Measurements from ENCODE around the gene SNRNP40. TPM values are rescaled to one million over a fixed set of nuclear protein-coding genes. Genes with fewer than 3 reads are reported as not detected.

SNRNP40 gene
- total RNA-seq, 1 donor from 2014 or later, result 68.0 TPM

GRCh38 chr1:31335007-31335406 is 38.4 kb upstream of the SNRNP40 start:
- no peak overlapping the region for H3K4me3 Mint-ChIP-seq (ENCODE audit: unreplicated experiment)
- TF ChIP-seq CTCF (IDR thresholded peaks at IDR 0.05; ENCODE audit: partially characterized antibody, unreplicated experiment), result no peak
- no peaks in the 10 kb centered on the region for H3K36me3 Mint-ChIP-seq (ENCODE audit: unreplicated experiment)
- no peak overlapping the region for H3K27ac Mint-ChIP-seq (ENCODE audit: unreplicated experiment)
- no peaks in the 10 kb centered on the region for H3K27me3 Mint-ChIP-seq (ENCODE audit: unreplicated experiment)
- H3K9me3 Mint-ChIP-seq (ENCODE audit: unreplicated experiment), result peaks cover 1% of the 10 kb centered on the region
- no peak for DNase-seq
- peaks cover 6% of the 10 kb centered on the region for H3K4me1 Mint-ChIP-seq (ENCODE audit: low read depth, unreplicated experiment)

GRCh38 chr1:31327381-31327780 is 30.8 kb upstream of the SNRNP40 start:
- no peaks in the 10 kb centered on the region for H3K27me3 Mint-ChIP-seq (ENCODE audit: unreplicated experiment)
- no peaks in the 10 kb centered on the region for H3K9me3 Mint-ChIP-seq (ENCODE audit: unreplicated experiment)
- no peaks in the 10 kb centered on the region for H3K36me3 Mint-ChIP-seq (ENCODE audit: unreplicated experiment)
- H3K27ac Mint-ChIP-seq (ENCODE audit: unreplicated experiment), result peak overlapping the region; percentile 45
- TF ChIP-seq CTCF (IDR thresholded peaks at IDR 0.05; ENCODE audit: partially characterized antibody, unreplicated experiment), result no peak
- peaks cover 21% of the 10 kb centered on the region for H3K4me1 Mint-ChIP-seq (ENCODE audit: low read depth, unreplicated experiment)
- H3K4me3 Mint-ChIP-seq (ENCODE audit: unreplicated experiment), result no peak overlapping the region
- no peak for DNase-seq

GRCh38 chr1:31326461-31326860 is 29.9 kb upstream of the SNRNP40 start:
- Mint-ChIP-seq H3K27me3 (ENCODE audit: unreplicated experiment) (no peaks in the 10 kb centered on the region), H3K4me1 (ENCODE audit: low read depth, unreplicated experiment) (peaks cover 21% of the 10 kb centered on the region), H3K27ac (ENCODE audit: unreplicated experiment) (peak overlapping the region; percentile 83), H3K36me3 (ENCODE audit: unreplicated experiment) (no peaks in the 10 kb centered on the region), H3K9me3 (ENCODE audit: unreplicated experiment) (no peaks in the 10 kb centered on the region), H3K4me3 (ENCODE audit: unreplicated experiment) (peak overlapping the region; percentile 13)
- peak; percentile 27 for DNase-seq
- TF ChIP-seq CTCF (IDR thresholded peaks at IDR 0.05; ENCODE audit: partially characterized antibody, unreplicated experiment), result no peak

GRCh38 chr1:31324992-31325391 is 28.4 kb upstream of the SNRNP40 start:
- no peaks in the 10 kb centered on the region for H3K9me3 Mint-ChIP-seq (ENCODE audit: unreplicated experiment)
- no peaks in the 10 kb centered on the region for H3K27me3 Mint-ChIP-seq (ENCODE audit: unreplicated experiment)
- H3K36me3 Mint-ChIP-seq (ENCODE audit: unreplicated experiment), result no peaks in the 10 kb centered on the region
- H3K4me3 Mint-ChIP-seq (ENCODE audit: unreplicated experiment), result no peak overlapping the region
- no peak for TF ChIP-seq CTCF (IDR thresholded peaks at IDR 0.05; ENCODE audit: partially characterized antibody, unreplicated experiment)
- no peak for DNase-seq
- H3K4me1 Mint-ChIP-seq (ENCODE audit: low read depth, unreplicated experiment), result peaks cover 18% of the 10 kb centered on the region
- H3K27ac Mint-ChIP-seq (ENCODE audit: unreplicated experiment), result no peak overlapping the region

GRCh38 chr1:31324093-31324492 is 27.5 kb upstream of the SNRNP40 start:
- no peaks in the 10 kb centered on the region for H3K9me3 Mint-ChIP-seq (ENCODE audit: unreplicated experiment)
- H3K36me3 Mint-ChIP-seq (ENCODE audit: unreplicated experiment), result no peaks in the 10 kb centered on the region
- no peak overlapping the region for H3K27ac Mint-ChIP-seq (ENCODE audit: unreplicated experiment)
- no peak for TF ChIP-seq CTCF (IDR thresholded peaks at IDR 0.05; ENCODE audit: partially characterized antibody, unreplicated experiment)
- H3K4me1 Mint-ChIP-seq (ENCODE audit: low read depth, unreplicated experiment), result peaks cover 15% of the 10 kb centered on the region
- H3K4me3 Mint-ChIP-seq (ENCODE audit: unreplicated experiment), result no peak overlapping the region
- H3K27me3 Mint-ChIP-seq (ENCODE audit: unreplicated experiment), result no peaks in the 10 kb centered on the region
- no peak for DNase-seq

All from glutamatergic neuron (in vitro differentiated cells).